Measurements from ENCODE around the gene ADGRV1. TPM values are rescaled to one million over a fixed set of nuclear protein-coding genes. Genes with fewer than 3 reads are reported as not detected.

ADGRV1 gene
- polyA plus RNA-seq, 5 donors = 11.8 to 18.9 (median 15.5) TPM

DNA sequence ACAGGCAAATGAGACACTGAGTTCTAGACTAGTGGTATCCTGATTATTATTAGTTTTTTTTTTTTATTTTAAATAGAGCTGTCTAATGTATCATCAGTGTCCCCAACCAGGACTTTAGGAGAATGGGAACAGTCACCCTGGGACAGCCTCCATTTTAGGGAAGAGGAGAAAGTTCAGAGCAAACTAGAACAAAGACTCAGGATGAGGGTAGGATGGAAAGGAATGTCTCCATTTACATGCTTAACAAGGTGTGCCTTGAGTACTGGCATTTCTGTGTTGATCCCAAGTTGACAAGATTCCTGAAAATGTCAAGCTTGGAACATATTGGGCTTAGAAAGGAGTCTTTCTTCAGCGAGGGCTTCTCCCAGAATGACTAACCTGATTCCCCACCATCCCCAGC is 601.0 kb downstream of the ADGRV1 start:
- no peak for DNase-seq

DNA sequence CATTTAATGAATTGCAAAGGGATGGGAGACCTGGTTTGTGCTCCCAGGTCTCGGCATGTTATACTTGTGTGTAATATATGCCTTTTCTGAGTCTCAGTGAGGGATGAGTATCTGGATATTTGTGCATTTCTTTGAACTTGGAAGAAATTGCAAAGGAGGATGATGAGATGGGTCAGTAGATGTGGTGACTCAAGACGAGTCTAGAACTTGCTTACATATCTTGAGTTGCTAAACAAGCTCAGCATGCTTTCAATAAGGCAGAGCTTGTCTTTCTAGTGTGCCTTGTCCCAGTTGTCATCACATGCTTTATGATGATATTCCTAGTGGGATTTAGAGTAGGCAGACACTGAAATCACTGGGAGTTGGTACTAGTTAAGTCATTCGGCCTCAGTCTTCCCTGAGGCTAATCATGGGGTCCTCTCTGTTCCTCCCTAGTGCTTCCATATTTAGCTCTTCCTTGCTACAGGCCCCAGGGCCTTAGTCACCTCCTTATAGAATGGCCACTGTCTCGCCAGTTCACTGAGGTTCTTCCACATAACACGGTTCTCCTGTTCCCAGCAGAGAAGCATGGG is 602.2 kb downstream of the ADGRV1 start:
- DNase-seq = no peak

DNA sequence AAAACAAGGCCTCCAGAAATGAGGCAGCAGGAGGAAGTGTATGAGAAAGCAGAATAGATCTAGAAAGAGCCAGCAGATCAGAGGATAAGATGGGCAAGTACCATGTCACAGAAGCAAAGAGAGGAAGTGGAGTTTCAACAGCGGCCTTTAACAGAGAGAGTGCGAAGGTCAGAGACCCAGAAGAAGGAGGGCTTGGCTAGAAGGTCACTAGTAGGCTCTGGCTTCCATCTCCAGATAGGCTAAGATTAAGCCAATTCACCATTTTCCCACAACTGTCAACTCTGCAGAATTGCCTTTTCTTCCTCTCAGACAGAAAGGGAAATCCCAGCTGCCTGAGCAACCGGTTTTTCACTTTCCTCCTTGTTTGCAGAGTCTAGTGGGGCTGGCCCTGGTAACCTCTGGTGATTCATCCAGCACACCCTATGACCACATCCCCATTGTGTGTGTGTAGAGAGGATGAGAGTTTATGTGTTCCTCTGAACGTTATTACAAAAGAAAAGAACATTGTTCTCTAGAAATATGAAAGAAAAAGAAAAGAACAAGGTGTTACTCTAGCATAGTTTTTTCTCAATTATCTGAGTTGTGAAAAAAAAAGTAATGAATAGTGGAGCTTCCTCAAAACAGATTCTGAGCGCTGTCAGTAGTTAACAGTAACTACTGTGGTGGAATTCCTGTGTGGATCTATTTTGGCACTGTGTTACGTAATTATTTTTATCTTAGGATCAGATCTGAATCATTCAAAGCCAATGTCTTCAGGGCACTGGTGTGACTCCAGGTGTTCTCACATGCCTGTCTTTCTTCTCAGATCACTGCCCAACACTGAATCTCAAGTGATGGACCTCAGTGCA is 604.2 kb downstream of the ADGRV1 start:
- no peak for DNase-seq

DNA sequence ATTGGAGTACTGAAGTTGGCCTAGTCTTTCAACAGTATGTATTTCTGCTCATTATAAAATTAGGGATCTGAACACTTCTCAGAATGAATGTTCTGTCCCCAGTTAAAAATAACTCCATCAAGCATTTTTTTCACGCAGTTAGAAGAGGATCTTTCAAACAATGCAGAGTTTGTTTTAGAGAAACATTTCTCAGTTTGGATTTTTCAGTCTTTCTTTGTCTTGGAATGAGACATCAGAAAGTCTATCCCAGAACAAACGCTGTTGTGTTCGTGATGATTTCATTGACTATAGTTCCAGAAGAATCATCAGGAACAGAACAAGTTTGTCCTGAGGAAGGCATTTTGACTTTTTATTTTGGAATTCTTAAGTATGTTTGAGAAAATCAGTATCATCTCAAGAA is 605.8 kb downstream of the ADGRV1 start:
- no peak for DNase-seq

DNA sequence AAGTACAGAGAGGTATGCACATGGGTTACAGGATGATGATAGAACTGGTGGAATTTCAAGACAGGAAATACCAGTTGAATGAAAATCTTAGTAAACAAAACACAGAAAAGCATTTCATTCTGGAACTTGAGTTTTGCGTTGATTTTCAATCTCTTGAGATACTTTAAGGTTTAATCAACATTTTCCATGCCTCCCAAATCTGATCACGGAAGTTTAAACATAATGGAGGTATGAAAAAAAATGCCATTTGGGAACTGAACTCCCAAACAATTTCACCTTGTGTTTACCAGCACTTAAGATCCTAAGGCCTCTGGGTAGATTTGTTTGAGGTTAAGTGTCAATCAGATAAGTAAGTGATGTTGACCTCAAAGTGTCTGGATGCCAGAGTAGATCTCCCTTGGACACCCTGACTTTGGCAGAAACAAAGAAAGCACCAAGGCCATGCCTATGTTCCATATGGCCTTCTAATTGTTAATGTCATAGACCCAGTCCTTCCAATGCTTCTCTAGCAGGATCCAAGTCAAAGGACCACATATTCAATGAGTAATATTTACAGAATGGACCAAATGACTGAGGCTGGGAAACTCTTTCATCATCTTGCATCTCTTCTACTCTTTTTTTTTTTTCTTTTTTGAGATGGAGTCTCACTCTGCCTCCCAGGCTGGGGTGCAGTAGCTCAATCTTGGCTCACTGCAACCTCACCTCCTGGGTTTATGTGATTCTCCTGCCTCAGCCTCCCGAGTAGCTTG is 607.6 kb downstream of the ADGRV1 start:
- no peak for DNase-seq

DNA sequence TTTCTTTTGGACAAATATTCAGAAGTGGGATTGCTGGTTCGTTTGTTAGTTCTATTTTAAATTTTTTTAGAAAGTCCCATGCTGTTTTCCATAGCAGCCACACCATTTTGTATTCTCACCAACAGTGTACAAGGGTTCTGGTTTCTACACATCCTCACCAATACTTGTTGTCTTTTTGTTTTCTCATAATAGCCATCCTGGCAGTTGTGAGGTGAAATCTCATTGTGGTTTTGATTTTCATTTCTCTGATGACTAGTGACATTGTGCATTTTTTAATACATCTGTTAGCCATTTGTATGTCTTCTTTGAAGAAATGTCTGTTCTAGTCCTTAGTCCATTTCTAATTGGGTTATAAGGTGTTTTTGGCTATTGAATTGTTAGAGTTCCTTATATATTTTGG is 610.3 kb downstream of the ADGRV1 start:
- no peak for DNase-seq

DNA sequence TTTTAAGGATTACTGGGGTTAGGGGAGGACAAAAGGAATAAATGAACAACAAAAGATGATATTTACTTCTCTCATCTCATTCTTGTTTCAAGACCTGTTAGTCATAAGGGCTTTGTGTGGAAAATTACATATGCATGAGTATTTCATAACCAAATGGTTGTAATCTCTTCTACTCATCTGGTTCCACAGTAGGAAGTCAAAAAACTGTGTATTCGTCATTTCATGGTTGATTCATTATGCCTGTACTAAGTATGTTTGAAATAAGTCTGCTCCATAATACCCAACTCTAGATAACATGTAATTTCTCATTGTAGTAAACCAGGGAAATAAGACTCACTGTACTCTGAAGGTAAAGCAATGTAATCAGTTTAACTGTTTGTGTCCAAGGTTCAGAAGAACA is 611.7 kb downstream of the ADGRV1 start:
- DNase-seq = no peak

DNA sequence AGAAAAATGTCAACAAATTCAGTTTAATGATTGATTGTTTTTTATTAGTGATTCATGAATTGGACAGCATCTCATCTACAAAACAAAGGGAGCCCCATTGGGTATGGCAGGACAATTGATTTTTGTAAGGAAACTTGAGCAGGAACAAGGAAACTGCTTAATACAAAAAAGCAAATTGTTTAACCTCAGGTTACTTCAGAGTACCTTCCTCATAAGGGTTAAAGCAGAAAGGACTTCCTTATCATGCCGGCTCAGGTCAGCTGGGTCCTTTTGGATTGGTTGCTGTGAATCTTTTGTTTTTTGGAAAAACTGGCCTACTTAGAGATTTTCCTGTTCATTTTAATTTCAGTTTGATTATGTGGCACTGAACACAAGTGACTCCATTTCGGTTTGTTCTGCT is 612.7 kb downstream of the ADGRV1 start:
- DNase-seq = no peak

DNA sequence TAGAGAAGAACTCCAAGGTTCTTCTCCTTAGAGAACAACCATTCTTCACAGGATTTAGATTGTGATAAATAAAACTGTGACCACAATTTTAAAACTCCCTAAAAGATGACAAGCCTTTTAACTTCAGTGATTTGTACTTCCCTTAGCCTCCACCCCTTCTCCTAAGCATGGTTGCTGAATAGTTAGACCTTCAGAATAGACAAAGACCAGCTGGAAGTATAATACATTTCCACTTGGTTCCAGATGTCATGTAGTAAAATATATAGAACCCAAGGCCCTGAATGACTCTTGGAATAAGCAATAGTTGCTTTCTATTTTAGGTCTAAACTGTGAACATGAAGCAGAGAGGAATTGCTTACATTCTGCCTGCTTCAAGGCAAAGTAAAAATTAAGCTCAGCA is 615.8 kb downstream of the ADGRV1 start:
- DNase-seq = no peak

DNA sequence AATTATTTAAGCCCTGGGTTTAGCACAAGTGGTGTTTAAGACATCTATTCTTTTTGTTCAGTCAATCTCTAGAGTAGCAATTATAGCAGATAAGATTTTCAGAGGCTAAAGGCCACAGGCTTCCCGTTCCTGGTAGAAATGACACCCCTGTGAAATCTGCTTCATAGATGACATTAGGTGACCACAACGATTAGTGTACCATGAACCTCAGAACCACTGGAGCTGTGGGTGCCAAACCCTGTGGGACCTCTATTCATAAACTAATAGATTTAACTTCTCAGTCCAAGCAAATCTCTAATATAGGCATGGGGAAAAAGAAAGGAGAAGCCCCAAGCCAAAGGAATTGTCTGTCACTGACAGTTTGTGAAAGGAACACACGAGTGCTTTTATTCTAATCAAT is 617.1 kb downstream of the ADGRV1 start:
- DNase-seq = no peak

DNA sequence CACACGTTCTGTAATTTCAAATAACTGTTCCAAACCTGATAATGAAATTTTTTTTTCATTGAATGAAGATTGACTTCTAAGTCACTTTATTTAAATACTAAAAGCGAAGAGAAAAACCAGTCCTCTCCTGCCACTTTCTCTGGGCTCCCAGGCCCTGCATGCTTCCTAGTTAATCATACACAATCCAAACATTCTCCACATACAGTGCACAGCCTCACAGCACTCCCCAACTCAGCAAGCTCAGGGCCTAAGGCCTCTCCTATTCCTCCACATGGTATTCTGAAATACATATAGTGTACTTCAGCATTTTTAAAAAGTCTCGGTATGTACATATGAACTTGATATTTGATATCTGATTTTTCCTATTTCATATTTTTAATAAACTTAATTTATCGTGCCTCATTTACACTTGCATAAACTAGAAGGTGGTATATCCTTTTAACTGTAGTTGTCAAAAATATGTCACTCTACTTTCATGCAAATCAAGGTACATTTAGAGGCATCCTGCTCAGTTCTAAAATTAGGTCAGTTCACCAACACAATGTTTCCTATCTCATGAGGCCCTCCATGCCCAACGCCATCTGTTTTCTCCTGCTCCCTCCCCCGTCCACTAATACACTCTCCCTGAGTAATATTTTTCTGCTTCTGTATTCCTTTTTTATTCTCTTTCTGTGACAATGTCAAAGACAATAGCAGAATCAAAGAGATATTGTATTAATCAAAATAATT is 617.9 kb downstream of the ADGRV1 start:
- DNase-seq = no peak

DNA sequence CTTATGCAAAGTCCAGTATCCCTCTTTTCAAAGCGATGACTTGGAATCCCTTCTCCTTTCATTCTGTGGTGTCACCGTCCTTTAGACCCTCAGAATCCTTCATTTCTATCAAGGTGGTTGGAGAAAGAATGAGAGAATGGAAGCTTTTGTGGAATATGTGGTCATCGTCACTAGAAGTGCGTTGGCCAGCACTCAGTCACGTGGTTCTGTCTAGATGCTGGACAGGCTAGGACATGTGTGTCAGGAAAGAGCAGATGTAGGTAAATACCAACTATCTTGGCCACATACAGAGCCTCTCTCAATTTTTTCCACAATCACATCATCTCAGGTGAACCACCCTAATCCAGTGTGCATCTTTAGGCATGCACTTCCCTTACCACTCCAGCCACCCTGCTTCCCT is 618.5 kb downstream of the ADGRV1 start:
- DNase-seq = no peak

DNA sequence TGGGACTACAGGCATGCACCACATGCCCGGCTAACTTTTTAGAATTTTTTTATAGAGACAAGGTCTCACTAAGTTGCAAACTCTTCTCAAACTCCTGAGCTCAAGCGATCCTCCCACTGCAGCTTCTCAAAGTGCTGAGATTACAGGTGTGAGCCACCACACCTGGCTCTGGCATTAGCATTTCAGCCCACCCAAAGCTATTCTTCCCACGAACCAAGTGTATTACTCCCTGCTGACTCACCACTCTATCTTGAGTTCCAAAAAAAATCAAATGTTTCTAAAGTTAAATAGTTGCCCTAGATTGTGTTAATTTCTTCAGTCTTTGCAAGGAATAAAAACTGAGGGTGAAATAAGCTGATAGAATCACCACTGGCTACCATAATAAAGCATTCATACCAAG is 619.0 kb downstream of the ADGRV1 start:
- DNase-seq = no peak

DNA sequence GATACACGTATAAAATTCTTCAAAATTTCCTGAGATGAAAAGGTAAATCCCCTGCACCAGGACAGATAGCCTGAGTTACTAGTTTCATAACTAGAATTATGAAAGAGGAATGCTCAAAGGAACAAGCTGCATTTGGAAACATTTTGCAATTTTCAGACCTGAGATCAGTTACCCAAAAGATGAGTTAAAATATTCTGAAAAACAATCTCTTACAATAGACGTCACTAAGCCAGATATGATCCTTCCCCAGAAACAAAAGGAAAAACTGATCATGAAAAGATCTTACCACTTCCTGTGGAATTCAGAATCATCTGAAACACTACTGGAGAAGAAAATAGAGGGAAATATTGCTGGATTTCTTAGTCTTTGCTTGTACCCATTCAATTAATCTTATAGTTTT is 619.9 kb downstream of the ADGRV1 start:
- no peak for DNase-seq

DNA sequence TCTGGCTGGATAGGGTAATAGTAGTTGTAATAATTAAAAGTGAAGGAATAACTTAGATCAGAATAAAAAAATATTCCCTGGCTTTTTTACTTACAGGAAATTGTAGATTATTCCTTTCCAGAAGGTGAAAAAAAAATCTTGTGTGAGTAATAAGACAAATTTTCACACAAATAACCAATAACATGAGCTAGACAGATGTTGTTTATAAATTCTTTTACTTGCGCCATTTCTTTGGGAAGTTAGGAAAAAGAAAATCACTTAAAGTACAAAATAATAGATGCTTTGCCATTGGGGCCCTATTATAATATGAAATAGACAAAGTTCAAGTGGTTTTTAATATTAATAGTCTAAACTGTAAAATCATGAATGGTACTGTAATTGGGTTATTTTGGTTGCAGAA is 620.4 kb downstream of the ADGRV1 start:
- DNase-seq = no peak

DNA sequence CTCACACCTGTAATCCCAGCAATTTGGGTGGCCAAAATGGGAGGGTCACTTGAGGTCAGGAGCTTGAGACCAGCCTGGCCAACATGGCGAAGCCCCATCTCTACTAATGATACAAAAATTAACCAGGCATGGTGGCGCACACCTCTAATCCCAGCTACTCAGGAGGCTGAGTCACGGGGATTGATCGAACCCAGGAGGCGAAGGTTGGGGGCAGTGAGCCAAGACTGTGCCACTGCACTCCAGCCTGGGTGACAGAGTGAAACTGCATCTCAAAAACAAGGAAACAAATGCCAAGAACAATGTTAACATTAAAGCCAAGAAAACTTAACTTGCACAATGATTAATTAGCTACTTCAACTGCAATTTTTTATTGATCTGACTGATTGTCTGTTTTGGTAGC is 621.9 kb downstream of the ADGRV1 start:
- no peak for DNase-seq

DNA sequence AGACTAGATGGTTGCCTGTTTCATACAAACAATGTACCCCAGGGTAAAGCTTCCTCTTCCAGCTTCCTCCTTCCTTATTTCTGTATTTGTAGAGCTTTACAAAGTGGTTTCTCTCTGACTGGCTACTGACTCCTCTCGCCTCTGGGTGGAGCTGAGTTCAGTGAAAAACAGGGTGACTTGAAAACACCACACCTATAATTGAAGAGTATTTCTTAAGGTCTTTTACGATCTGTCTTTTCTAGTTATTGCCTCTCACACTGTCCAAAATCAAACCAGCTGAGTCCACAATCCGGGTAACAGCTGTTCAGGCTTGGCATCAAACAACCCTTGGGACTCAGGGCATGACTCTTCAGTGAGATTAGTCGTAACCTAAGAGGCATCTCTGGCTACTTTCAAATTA is 624.2 kb downstream of the ADGRV1 start:
- no peak for DNase-seq

DNA sequence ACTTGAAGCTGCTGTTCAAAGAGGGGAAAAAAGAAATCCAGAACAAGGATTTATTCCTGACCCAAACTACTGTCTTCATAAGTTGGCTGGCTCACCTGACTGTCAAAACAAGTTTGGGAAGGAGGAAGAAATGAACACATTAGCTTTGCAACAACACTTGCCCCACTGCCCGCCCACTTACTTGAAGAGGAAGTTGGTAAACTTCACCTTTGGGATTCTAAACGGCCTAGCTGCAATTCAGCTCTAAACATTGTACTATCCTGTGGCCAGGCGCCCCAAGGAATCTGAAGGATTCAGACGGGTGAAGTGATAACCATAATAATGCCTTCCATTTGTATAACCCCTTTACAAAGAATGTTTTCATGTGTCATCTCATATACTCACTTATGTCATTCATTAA is 625.1 kb downstream of the ADGRV1 start:
- DNase-seq = no peak

DNA sequence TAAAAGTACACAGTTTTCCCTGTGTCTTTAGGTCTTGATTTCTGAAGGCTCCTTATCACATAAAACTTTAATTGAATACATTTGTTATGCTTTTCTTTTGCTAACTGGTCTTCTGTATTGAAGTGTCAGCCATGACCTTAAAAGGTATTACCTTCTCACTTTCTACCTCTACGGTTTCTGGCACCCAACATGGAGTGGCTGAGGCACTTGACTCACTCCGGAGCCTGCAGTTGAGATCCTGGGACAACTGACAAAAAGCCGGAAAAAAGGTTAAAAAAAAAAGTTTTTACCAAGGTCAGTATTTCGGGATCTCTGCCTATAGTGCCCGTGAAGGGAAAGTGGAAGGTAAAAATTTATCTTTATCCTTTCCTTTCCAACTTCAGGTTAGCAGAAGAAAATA is 627.5 kb downstream of the ADGRV1 start:
- DNase-seq = no peak

DNA sequence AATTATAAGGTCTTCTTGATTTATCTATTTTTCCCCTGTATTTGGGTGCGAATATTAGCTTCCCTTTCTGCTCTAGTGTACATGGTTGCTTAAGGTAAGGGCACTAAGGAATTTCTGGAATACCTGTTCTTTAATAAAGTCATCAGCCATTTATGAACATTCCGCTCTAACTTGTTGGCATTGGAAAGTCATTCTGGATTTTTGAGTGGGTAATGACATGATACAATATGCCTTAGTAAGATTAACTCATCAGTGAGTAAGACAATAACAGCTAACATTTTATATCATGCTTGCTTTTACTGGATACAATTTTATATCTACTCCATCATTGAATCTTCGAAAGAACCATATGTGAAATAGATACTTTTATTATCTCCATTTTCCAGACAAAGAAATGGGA is 628.4 kb downstream of the ADGRV1 start:
- no peak for DNase-seq

DNA sequence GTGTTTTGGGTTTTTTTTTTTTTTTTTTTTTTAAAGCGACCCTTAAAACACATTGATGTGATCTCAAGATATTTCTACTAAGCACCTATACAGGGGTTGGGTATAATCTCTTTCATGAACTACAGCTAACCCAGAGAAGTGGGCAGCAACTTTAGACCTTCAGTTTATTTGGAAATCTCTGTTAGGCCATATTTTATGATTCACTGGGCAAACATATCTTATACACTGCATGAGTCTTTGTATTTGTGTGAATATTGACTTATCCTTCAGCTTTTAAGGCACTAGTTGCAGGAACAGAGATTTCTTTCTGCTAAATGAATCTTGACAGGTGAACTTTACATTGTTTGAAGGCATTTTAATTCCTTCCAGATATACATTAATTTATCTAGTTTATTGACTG is 630.2 kb downstream of the ADGRV1 start:
- DNase-seq = no peak
